ENCODE results near the gene RRP1B.

GRCh38 chr21:43622796-43623195 lies 36.6 kb upstream of the RRP1B start:
- TF ChIP-seq POLR2A (IDR thresholded peaks at IDR 0.05) = no peak
- TF ChIP-seq CTCF (IDR thresholded peaks at IDR 0.05 in 4 of 5, conservative IDR thresholded peaks at IDR 0.05 in 1 of 5) = no peak

Measured in gastrocnemius medialis (tissue), 4 donors.